AG04450 (cell line): ENCODE results near the gene ZNF341. TPM values are rescaled to one million over a fixed set of nuclear protein-coding genes. Genes with fewer than 3 reads are reported as not detected.
"Not testable (repeated sequence)": the region's sequence is repeated elsewhere in the genome, so short reads cannot be mapped to it uniquely, and the experiment has no call there.

Experiments used
- CTCF ChIA-PET: fragments of 300-600, 350-600 bp; formaldehyde crosslinking; extraction: SDS; loops from one replicate; lab custom pipeline; 2022; ENCODE audit warnings: antibody characterized with exemption, inconsistent platforms; lab: Charles Lee
- POLR2A ChIA-PET: fragments of 350-600 bp; formaldehyde crosslinking; extraction: SDS; loops from one replicate; lab custom pipeline; 2021; ENCODE audit warnings: antibody characterized with exemption, inconsistent platforms; lab: Yijun Ruan, JAX
- DNase-seq: peaks from one replicate; pipeline ENCODE4 v3.0.0-alpha.2; 2011; ENCODE audit warnings: low read depth, low spot score
- H3K27ac ChIP-seq: one replicate; pipeline ENCODE4 v1.5.1; 2012; ENCODE audit warnings: low read depth, low read length, control low read depth
- H3K27me3 ChIP-seq: one replicate; pipeline ENCODE4 v1.6.0; 2012; ENCODE audit warnings: low read length; ENCODE audit not compliant: control insufficient read depth, insufficient read depth
- H3K4me3 ChIP-seq: 2 replicates; pipeline ENCODE4 v1.5.1; 2011; ENCODE audit warnings: mild to moderate bottlenecking, low read depth, low read length, control low read depth
- H3K9me3 ChIP-seq: 2 replicates; pipeline ENCODE4 v1.5.1; 2012; ENCODE audit warnings: low read length; ENCODE audit not compliant: control insufficient read depth, insufficient read depth
- polyA plus RNA-seq: library from polyadenylated mRNA; depleted of rRNA; stranded (reverse); fragments of >200 nt; gene quantifications from 2 replicates; pipeline ENCODE4 v1.2.3, GENCODE V29; 2011
- TF ChIP-seq, protein P1 (sequence below): IDR thresholded peaks from 2 replicates; pipeline ENCODE4 v1.5.1; 2011; ENCODE audit warnings: low read depth, low read length, control low read depth, inconsistent platforms

ZNF341 gene
- polyA plus RNA-seq, 1 experiment, result 1.5 TPM

DNA sequence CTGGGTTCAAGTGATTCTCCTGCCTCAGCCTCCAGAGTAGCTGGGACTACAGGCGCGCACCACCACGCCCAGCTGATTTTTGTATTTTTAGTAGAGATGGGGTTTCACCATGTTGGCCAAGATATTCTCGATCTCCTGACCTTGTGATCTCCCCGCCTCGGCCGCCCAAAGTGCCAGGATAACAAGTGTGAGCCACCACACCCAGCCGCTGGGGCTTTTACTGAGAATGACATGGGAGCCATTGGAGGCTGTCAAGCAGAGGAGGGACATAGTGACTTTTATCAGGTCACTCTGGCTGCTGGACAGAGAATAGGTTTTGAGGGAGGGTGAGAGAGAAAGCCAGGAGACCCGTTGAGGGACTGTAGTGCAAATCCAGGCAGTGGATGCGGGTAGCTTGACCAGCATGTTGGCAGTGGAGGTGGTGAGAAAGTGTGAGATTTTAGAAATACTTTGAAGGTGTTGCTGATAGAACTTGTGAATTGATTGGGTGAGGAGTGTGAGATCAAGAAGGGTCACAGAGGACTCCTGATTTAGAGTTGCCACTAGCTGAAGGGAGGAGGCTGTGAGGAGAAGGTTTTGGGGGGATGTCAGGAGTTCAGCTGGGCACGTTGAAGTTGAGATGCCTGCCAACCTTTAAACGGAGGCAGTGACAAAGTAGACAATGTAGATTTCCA is 14.7 kb downstream of the ZNF341 start:
- TF ChIP-seq, protein P1, sequence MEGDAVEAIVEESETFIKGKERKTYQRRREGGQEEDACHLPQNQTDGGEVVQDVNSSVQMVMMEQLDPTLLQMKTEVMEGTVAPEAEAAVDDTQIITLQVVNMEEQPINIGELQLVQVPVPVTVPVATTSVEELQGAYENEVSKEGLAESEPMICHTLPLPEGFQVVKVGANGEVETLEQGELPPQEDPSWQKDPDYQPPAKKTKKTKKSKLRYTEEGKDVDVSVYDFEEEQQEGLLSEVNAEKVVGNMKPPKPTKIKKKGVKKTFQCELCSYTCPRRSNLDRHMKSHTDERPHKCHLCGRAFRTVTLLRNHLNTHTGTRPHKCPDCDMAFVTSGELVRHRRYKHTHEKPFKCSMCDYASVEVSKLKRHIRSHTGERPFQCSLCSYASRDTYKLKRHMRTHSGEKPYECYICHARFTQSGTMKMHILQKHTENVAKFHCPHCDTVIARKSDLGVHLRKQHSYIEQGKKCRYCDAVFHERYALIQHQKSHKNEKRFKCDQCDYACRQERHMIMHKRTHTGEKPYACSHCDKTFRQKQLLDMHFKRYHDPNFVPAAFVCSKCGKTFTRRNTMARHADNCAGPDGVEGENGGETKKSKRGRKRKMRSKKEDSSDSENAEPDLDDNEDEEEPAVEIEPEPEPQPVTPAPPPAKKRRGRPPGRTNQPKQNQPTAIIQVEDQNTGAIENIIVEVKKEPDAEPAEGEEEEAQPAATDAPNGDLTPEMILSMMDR, result no peak
- ChIA-PET CTCF (no interaction called here), POLR2A (no interaction called here)
- no peak for DNase-seq
- Histone ChIP-seq H3K27me3 (no peaks in the 10 kb centered on the region), H3K9me3 (no peaks in the 10 kb centered on the region), H3K4me3 (no peak overlapping the region), H3K27ac (no peak overlapping the region)

GRCh38 chr20:33751775-33752174 is 20.0 kb downstream of the ZNF341 start:
- no peak overlapping the region for H3K27ac ChIP-seq
- H3K9me3 ChIP-seq, result peaks cover 4% of the 10 kb centered on the region
- TF ChIP-seq, protein P1, result no peak
- no peak for DNase-seq
- no peaks in the 10 kb centered on the region for H3K27me3 ChIP-seq
- POLR2A ChIA-PET, result no interaction called here
- no peak overlapping the region for H3K4me3 ChIP-seq
- CTCF ChIA-PET, result no interaction called here

DNA sequence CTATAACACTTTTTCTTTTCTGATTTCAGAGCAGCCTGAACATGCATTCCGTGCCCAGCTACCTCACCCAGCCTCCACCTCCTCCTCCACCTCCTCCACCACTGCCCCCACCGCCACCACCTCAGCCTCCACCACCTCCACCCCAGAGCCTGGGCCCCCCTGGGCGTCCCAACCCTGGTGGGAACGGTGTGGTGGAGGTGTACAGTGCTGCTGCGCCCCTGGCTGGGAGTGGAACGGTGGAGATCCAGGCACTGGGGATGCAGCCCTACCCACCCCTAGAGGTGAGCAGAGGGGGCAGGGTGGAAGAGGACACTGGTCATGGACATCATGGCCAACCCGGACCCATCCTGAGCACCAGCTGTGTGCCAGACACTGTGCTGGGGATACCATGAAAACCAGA is 21.3 kb downstream of the ZNF341 start:
- POLR2A ChIA-PET, result interaction anchor here (0.6 kb wide), 1 partner anchor 352 kb away, joined by 3 read pairs; the partner anchor contains the start of gene CDK5RAP1
- TF ChIP-seq, protein P1, result no peak
- Histone ChIP-seq H3K27me3 (no peaks in the 10 kb centered on the region), H3K4me3 (no peak overlapping the region), H3K9me3 (peaks cover 11% of the 10 kb centered on the region), H3K27ac (no peak overlapping the region)
- CTCF ChIA-PET, result no interaction called here
- DNase-seq, result no peak

- TF ChIP-seq, protein P1, result no peak
- H3K9me3 ChIP-seq, result peaks cover 11% of the 10 kb centered on the region
- no peak for DNase-seq
- no peak overlapping the region for H3K27ac ChIP-seq
- no peaks in the 10 kb centered on the region for H3K27me3 ChIP-seq
- ChIA-PET CTCF (no interaction called here), POLR2A (interaction anchor here (0.6 kb wide), 1 partner anchor 352 kb away, joined by 3 read pairs; the partner anchor contains the start of gene CDK5RAP1)
- H3K4me3 ChIP-seq, result no peak overlapping the region
These were observed 22.0 kb downstream of the ZNF341 start for GRCh38 chr20:33753763-33754162.

GRCh38 chr20:33755936-33756490 is 24.2 kb downstream of the ZNF341 start:
- DNase-seq, CTCF ChIA-PET, POLR2A ChIA-PET, H3K4me3 ChIP-seq, H3K27me3 ChIP-seq, H3K27ac ChIP-seq: not testable (repeated sequence)
- peaks cover 11% of the 10 kb centered on the region for H3K9me3 ChIP-seq
